ENCODE data around the gene NFYC.

- TF ChIP-seq POLR2A (IDR thresholded peaks at IDR 0.05) (no peak), CTCF (IDR thresholded peaks at IDR 0.05 in 4 of 5, conservative IDR thresholded peaks at IDR 0.05 in 1 of 5) (no peak)
These were observed 75.1 kb downstream of the NFYC start for GRCh38 chr1:40766560-40766959.
